Sigmoid colon (tissue), 7 donors: Measurements from ENCODE around the gene SCAPER. TPM values are rescaled to one million over a fixed set of nuclear protein-coding genes. Genes with fewer than 3 reads are reported as not detected.
"Not testable (repeated sequence)": the region's sequence is repeated elsewhere in the genome, so short reads cannot be mapped to it uniquely, and the experiment has no call there.

Source experiments
- DNase-seq: peaks from one replicate; pipeline ENCODE4 v3.0.0-alpha.2; 2019
- H3K27ac ChIP-seq, 4 donors: fragments of 200-600 bp; sonication (generic); one replicate each; pipeline ENCODE4 v1.5.1; 2016 to 2019; ENCODE audit warnings: mild to moderate bottlenecking in 1 of 4
- H3K27me3 ChIP-seq, 3 donors: fragments of 200-600 bp; sonication (generic); one replicate each; pipeline ENCODE4 v1.5.1; 2019; ENCODE audit warnings: mild to moderate bottlenecking in 1 of 3
- H3K36me3 ChIP-seq, 4 donors: fragments of 200-600 bp; sonication (generic); one replicate each; pipeline ENCODE4 v1.5.1; 2016 to 2019
- H3K4me1 ChIP-seq, 4 donors: fragments of 200-600 bp; sonication (generic); one replicate each; pipeline ENCODE4 v1.5.1; 2017 to 2019
- H3K4me3 ChIP-seq, 4 donors: fragments of 200-600 bp; sonication (generic); one replicate each; pipeline ENCODE4 v1.5.1; 2017 to 2019; ENCODE audit warnings: mild to moderate bottlenecking in 2 of 4, moderate library complexity in 1 of 4
- H3K9me3 ChIP-seq, 4 donors: fragments of 200-600 bp in 3 of 4; sonication (generic) in 3 of 4; one replicate each; pipeline versions ENCODE4 v1.5.1 to v1.6.1; 2013 to 2019
- CTCF ChIP-seq, 4 experiments: fragments of 450-650 bp in 3 of 4; fragments of 200-600 bp in 1 of 4; IDR thresholded peaks; one replicate each; pipeline ENCODE4 v1.5.1; 2016 to 2019; ENCODE audit warnings: antibody characterized with exemption in 4 of 4, mild to moderate bottlenecking in 3 of 4, moderate library complexity in 2 of 4
- EP300 ChIP-seq, 4 donors: sonication (generic); formaldehyde crosslinking; IDR thresholded peaks; one replicate each; pipeline ENCODE4 v1.6.1; 2017; ENCODE audit warnings: antibody characterized with exemption in 4 of 4
- POLR2A ChIP-seq, 2 donors: fragments of 450-650 bp; IDR thresholded peaks; one replicate each; pipeline ENCODE4 v1.6.1; 2016; ENCODE audit warnings: antibody characterized with exemption in 2 of 2, mild to moderate bottlenecking in 2 of 2, moderate library complexity in 2 of 2
- POLR2AphosphoS5 ChIP-seq, 4 donors: sonication (generic); formaldehyde crosslinking; IDR thresholded peaks; one replicate each; pipeline ENCODE4 v1.6.1; 2017; ENCODE audit warnings: antibody characterized with exemption in 4 of 4
- WGBS, 2 donors: extraction: QIAGEN DNeasy Blood & Tissue Kit; methylation state at CpG; one replicate each; pipeline ENCODE4 v1.1.7; 2013; 5-methylcytosine and 5-hydroxymethylcytosine counted together
- intact Hi-C: fragments of 100-400 bp; cut with DNase I; formaldehyde crosslinking; loops from one replicate; pipeline ENCODE4 v1.15.1; 2023
- polyA plus RNA-seq, 3 donors: library from polyadenylated mRNA; stranded (reverse); fragments of 200-250 nt; gene quantifications; one replicate each; pipeline ENCODE4 v1.2.3, GENCODE V29; 2013
- total RNA-seq, 4 donors: library from RNA; depleted of rRNA; stranded (reverse); fragments of >200 nt; gene quantifications; one replicate each; pipeline ENCODE4 v1.1.0, GENCODE V29; 2016
- donor health status: healthy with polysubstance abuse.
- donor health status: Bipolar disorder and iron deficiency.
- donor health status: healthy.

SCAPER gene
- total and polyA plus RNA-seq, 7 donors: 5.3 to 40.7 (median 22.5) TPM

- no peaks in the 10 kb centered on the region for H3K9me3 ChIP-seq
- intact Hi-C loops: no loop called here
- H3K4me3 ChIP-seq: no peak overlapping the region
- 61 to 68% methylated on average over 2 of the region's 2 CpGs for WGBS, 2 donors
- no peaks in the 10 kb centered on the region for H3K27me3 ChIP-seq
- H3K4me1 ChIP-seq: no peaks in the 10 kb centered on the region
- no peak overlapping the region for H3K27ac ChIP-seq
- no peak for TF ChIP-seq POLR2A (IDR thresholded peaks at IDR 0.05)
- no peak for TF ChIP-seq CTCF (IDR thresholded peaks at IDR 0.05)
- TF ChIP-seq POLR2AphosphoS5 (IDR thresholded peaks at IDR 0.05): no peak
- TF ChIP-seq EP300 (IDR thresholded peaks at IDR 0.05): no peak
- DNase-seq: no peak
- H3K36me3 ChIP-seq: no peaks in the 10 kb centered on the region
Observed at GRCh38 chr15:76448755-76449154, 456.4 kb downstream of the SCAPER start.

- no peak for TF ChIP-seq EP300 (IDR thresholded peaks at IDR 0.05)
- no peak for TF ChIP-seq POLR2AphosphoS5 (IDR thresholded peaks at IDR 0.05)
- no peak for TF ChIP-seq POLR2A (IDR thresholded peaks at IDR 0.05)
- no peak for TF ChIP-seq CTCF (IDR thresholded peaks at IDR 0.05)
- Histone ChIP-seq H3K27me3 (no peaks in the 10 kb centered on the region), H3K4me3 (no peak overlapping the region), H3K4me1 (no peaks in the 10 kb centered on the region), H3K36me3 (no peaks in the 10 kb centered on the region), H3K27ac (no peak overlapping the region), H3K9me3 (no peaks in the 10 kb centered on the region)
- no peak for DNase-seq
- 19 to 78% methylated on average over 2 of the region's 2 CpGs for WGBS, 2 donors
- intact Hi-C loops: no loop called here
Observed at GRCh38 chr15:76447728-76448441, 457.3 kb downstream of the SCAPER start.

- Histone ChIP-seq H3K4me1 (no peaks in the 10 kb centered on the region), H3K4me3 (no peak overlapping the region), H3K9me3 (no peaks in the 10 kb centered on the region), H3K27ac (no peak overlapping the region), H3K27me3 (no peaks in the 10 kb centered on the region), H3K36me3 (no peaks in the 10 kb centered on the region)
- intact Hi-C loops: no loop called here
- TF ChIP-seq POLR2A (IDR thresholded peaks at IDR 0.05) (no peak), POLR2AphosphoS5 (IDR thresholded peaks at IDR 0.05) (no peak)
- DNase-seq: no peak
- WGBS, 2 donors: 56 to 85% methylated on average over 3 of the region's 3 CpGs
Observed at GRCh38 chr15:76440441-76440840, 464.7 kb downstream of the SCAPER start.

DNA sequence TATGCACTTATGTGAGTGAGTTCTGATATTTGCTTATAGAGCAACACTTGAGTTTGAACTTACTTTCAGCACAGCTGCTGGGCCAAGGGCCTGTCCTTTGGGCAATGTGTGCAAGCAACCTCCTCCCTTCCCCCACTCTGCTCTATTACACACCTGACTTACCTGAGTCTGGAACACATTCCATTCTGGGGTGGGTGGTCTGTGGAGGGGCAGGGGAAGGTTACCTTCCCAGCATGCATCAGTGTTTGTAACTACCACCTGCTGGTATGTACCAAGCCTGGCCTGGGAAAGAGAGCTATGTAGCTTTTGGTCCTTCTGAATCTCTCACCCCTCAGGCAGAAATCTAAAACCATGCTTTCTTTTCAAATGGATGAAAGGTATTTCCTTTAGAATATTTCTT is 465.6 kb downstream of the SCAPER start:
- no peaks in the 10 kb centered on the region for H3K9me3 ChIP-seq
- no peaks in the 10 kb centered on the region for H3K4me1 ChIP-seq
- intact Hi-C loops: no loop called here
- no peak for DNase-seq
- H3K27ac ChIP-seq: no peak overlapping the region
- no peak overlapping the region for H3K4me3 ChIP-seq
- TF ChIP-seq POLR2AphosphoS5 (IDR thresholded peaks at IDR 0.05) (no peak), POLR2A (IDR thresholded peaks at IDR 0.05) (no peak), EP300 (IDR thresholded peaks at IDR 0.05) (no peak), CTCF (IDR thresholded peaks at IDR 0.05) (no peak)
- no peaks in the 10 kb centered on the region for H3K36me3 ChIP-seq
- no peaks in the 10 kb centered on the region for H3K27me3 ChIP-seq

DNA sequence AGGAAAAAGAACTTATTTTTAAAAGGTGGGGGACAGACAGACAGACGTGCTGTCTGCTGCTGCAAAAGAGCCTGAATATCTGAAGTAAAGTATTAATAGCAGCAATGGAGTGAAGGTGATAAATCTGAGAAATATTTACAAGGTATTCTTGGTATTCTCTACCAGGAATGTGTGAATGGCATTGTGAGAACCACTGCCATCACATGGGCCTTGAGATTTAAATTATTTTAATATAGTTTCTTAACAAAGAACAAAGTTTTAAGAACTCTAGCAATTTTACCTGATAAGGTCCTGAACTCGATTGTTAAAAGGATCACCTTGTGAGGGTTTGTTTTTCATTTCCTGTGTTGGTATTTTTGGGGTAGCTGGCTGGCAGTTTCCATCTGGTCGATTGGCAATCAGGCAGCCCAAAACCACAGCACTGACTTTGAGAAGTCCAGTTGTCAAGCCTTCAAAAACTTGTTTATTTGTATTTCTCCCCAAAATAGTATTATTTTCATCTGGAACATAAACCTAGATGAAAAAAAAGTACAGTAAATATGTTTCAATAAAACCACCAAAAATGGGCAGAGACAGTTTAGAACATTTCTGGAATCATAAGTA is 471.2 kb downstream of the SCAPER start:
- WGBS, 2 donors: 35 to 49% methylated on average over 3 of the region's 3 CpGs
- no peak for TF ChIP-seq POLR2AphosphoS5 (IDR thresholded peaks at IDR 0.05)
- TF ChIP-seq EP300 (IDR thresholded peaks at IDR 0.05): no peak
- TF ChIP-seq POLR2A (IDR thresholded peaks at IDR 0.05): no peak
- TF ChIP-seq CTCF (IDR thresholded peaks at IDR 0.05): no peak
- H3K9me3 ChIP-seq: no peaks in the 10 kb centered on the region
- H3K4me3 ChIP-seq: no peak overlapping the region
- H3K27me3 ChIP-seq: no peaks in the 10 kb centered on the region
- no peak overlapping the region for H3K27ac ChIP-seq
- H3K36me3 ChIP-seq: peaks cover 0 to 7% (median 3%) of the 10 kb centered on the region in 4 donors
- peaks cover 0 to 8% (median 2%) of the 10 kb centered on the region in 4 donors for H3K4me1 ChIP-seq
- no peak for DNase-seq
- intact Hi-C loops: no loop called here

GRCh38 chr15:76433036-76433435 is 472.1 kb downstream of the SCAPER start:
- H3K4me1 ChIP-seq, H3K4me3 ChIP-seq, H3K27ac ChIP-seq, H3K36me3 ChIP-seq, DNase-seq, intact Hi-C loops, H3K27me3 ChIP-seq, H3K9me3 ChIP-seq: not testable (repeated sequence)
- 98 to 100% methylated on average over 1 of the region's 1 CpG for WGBS, 2 donors
